HTR-8/SVneo (cell line): ENCODE measurements around the gene SRP14.
"Not testable (repeated sequence)": the region's sequence is repeated elsewhere in the genome, so short reads cannot be mapped to it uniquely, and the experiment has no call there.

ENCODE experiments used
- DNase-seq: peaks from one replicate; pipeline ENCODE4 v3.0.0; 2011; ENCODE audit warnings: low spot score, mixed read lengths; ENCODE audit not compliant: insufficient read length
- FAIRE-seq: peaks from 2 replicates; lab custom pipeline; 2011; peaks lifted over from hg19 to GRCh38; lab: Jason Lieb, UNC

Gene SRP14

GRCh38 chr15:40032125-40032839, 6.7 kb downstream of the SRP14 start:
- no peak for FAIRE-seq
- DNase-seq, result no peak

- FAIRE-seq (no peak), DNase-seq (no peak)
Observed at GRCh38 chr15:40031300-40031699, 7.7 kb downstream of the SRP14 start.

- DNase-seq, result no peak
- FAIRE-seq, result peak; percentile 66
Observed at GRCh38 chr15:40029979-40030893, 8.7 kb downstream of the SRP14 start.

- DNase-seq (no peak), FAIRE-seq (no peak)
Observed at GRCh38 chr15:40028853-40029252, 10.1 kb downstream of the SRP14 start.

DNA sequence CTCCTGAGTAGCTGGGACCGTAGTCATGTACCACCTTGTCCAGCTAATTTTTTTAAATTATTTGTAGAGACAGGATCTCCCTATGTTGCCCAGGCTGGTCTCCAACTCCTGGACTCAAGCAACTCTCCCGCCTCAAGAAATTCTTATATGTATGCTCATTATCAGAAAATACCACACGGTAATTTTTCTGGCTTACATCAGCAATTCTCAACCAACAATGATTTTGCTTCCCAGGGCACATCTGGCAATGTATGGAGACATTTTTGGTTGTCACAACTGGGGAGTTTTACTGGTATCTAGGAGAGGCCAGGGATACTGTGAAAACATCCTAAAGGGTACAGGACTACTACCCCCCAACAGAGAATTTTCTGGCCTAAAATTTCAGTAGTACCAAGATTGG, 10.8 kb downstream of the SRP14 start:
- DNase-seq, result no peak
- FAIRE-seq, result no peak

GRCh38 chr15:40016224-40016865, 22.6 kb downstream of the SRP14 start:
- FAIRE-seq (no peak), DNase-seq (no peak)

GRCh38 chr15:40014390-40014789, 24.6 kb downstream of the SRP14 start:
- DNase-seq (no peak), FAIRE-seq (no peak)

GRCh38 chr15:40013372-40013771, 25.6 kb downstream of the SRP14 start:
- FAIRE-seq, DNase-seq: not testable (repeated sequence)

DNA sequence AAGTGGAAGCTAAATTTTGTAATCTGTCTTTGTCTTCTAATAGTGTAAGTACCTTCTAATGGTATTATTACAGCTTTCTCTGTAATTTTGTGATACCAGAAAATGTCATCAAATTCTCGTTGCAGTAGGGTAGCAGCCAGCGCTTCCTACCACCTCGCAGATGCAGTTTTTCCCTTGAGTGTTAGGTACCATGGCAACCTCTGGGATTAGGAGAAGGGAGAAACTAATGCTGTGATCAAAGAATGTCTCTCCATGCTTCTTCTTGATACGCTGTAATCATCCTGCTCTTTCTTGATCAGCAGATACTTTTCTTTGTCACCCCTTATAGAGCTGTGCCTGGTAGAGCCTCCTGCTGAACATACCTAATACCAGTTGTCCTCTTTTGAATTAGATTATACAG, 27.7 kb downstream of the SRP14 start:
- FAIRE-seq (no peak), DNase-seq (no peak)

DNA sequence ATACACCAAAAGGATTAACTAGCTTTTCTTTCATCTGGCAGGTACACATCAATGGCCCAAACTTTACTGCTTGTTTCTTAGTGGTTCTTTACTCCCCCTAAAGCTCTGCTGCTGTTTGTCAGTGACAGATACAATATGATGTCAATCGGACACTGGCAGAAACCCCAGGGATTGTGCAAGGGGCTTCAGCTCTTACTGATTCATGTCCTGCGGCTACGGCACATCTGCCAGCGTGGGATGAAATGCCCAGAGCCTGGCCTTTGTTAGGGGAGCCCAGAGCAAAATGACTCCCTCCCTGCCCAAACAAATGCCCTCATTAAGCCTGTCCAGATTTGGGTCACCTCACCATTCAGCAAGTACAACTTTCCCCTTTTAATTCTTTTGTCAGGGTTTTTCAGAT, 28.3 kb downstream of the SRP14 start:
- DNase-seq (no peak), FAIRE-seq (no peak)

DNA sequence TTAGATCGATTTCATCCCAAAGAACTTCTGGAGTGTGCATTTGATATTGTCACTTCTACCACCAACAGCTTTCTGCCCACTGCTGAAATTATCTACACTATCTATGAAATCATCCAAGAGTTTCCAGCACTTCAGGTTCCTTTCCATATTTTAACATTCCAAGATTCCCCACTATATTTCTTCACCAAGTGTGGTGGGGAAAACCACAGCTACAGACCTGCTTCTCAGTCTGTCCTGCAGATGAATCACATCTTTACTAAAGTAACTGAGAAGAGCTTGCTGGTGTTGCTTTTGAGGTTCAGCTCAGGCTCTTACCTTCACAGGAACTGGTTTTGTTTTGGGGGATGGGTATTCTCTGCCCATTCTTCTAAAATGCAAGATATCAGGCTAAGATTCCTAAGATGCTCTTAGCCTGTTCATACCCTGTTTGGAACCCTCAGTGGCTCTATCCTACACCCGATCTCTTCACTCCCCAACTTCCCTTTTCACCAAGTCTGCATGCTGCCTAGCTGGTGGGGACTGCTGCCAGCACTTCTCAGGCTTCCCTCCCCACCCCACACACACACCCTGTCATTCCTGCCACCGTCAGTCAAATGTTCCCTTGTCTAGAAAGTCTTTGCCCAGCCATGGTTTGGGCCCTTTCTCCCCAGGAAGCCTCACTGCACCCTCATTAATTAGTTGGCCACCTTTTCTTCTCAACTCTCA, 30.8 kb downstream of the SRP14 start:
- no peak for DNase-seq
- FAIRE-seq, result no peak

- no peak for DNase-seq
- FAIRE-seq, result no peak
Observed at GRCh38 chr15:40006646-40007045, 32.3 kb downstream of the SRP14 start.

DNA sequence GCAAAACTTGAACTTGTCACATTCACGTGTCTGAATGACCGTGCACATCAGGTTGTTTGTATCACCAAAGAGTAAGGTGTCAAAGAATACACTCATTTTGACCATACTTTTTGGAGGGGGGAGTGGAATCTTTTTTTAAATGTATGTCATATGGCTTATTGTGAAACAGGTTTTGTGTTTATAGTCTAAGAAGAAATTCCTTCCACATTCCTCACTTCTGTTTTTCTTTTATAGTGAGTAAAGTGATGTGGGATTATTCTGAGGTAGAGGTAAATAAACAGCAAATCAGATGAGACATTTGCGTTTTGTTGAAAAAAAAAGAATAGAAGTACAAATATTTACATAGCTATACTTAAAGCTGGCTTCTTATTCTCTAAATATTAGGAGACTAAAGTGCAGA, 33.0 kb downstream of the SRP14 start:
- DNase-seq (no peak), FAIRE-seq (no peak)

DNA sequence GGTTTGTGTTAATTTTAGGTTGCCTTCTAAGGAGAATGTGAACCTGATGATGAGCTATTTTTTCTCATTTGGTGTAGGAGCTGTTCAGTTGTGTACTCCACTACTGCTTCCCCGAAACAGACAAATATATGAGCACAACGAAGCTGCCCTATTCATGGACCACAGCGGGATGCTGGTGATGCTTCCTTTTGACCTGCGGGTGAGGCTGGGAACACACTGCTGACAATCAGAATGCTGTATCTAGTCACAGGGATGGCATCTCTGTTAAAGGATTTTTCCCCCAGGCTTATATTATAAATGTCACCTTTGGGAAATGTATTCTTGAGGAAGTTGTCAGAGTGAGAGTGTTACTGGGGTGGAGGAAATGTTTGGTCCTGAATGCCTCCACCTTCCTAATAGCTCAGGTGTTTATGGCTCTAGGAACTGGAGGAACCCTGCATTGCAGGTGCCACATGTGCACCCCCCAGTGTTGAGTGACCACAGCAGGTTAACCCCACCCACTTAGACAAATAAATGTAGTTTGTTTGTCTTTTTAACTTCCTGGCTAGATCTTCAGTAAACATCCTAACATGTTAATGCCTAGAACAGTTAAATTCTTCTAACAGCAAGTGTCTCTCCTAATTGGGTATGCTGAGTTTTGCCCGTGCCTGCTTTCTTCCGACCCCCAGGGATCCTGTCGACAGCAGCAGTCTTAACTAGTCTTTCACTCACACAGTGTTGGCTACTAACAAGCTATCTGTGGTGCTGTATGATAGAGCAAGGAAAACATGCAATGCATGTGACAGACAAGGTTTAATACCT, 35.7 kb downstream of the SRP14 start:
- FAIRE-seq (peak; percentile 49), DNase-seq (no peak)

GRCh38 chr15:40002295-40002694, 36.7 kb downstream of the SRP14 start:
- DNase-seq (no peak), FAIRE-seq (no peak)

GRCh38 chr15:39999538-40000200, 39.3 kb downstream of the SRP14 start:
- FAIRE-seq, result no peak
- no peak for DNase-seq

DNA sequence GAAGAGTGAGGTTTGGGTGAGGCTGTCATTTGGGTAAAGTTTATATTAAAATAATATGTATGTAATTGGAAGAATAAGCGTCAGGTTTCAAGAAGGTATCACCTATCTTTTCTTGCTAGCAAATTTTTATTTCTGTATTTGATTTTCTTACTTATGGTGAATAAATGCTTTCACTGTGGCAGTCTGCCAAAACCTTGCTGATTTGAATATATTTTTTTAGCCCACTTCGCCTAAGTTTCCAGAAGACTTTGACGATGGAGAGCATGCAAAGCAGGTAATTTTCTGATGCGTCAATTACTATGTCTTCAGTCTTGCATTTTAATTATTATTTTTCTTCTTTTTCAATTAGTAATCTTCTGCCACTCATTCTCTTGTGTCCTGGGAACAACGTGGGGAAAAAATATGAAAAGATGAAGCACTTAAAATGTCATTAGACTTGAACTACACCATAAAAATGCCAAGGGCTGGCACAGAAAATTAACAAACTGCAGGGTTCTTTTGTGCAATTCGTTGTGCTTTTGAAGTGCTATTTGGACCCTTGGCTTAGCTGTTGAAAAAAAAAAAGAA, 40.4 kb downstream of the SRP14 start:
- FAIRE-seq (no peak), DNase-seq (no peak)

GRCh38 chr15:39997639-39998038, 41.3 kb downstream of the SRP14 start:
- DNase-seq (no peak), FAIRE-seq (no peak)

DNA sequence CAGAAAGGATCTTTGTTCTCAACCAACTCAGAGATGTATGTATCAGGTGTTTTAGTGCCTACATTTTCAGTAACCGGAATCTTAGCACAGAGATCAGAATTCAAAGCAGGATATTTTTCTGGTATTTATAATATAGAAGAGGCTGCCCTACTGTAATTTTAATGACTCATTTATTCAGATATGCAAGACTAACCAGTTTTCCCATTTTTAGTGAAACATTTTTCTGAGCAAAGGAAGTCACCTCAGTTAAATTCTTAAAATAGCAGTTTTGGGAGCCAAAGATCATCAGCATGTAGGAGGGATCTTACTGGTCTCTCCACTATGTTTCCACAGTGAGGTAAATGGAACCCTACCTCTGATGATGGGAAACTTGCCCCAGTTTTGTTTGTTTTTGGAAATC, 42.0 kb downstream of the SRP14 start:
- FAIRE-seq, result no peak
- no peak for DNase-seq
